HG03139 (cell line): Measurements from ENCODE around the gene POLR3B.
A peak's percentile ranks its signal among the peaks of the same experiment; 100 is the strongest.
"Not testable (repeated sequence)": the region's sequence is repeated elsewhere in the genome, so short reads cannot be mapped to it uniquely, and the experiment has no call there.

Experiments used
- ATAC-seq: cut with Tn5 transposase; IDR thresholded peaks from one replicate; pipeline ENCODE4 v1.9.1; 2021; ENCODE audit not compliant: unreplicated experiment

Gene POLR3B

DNA sequence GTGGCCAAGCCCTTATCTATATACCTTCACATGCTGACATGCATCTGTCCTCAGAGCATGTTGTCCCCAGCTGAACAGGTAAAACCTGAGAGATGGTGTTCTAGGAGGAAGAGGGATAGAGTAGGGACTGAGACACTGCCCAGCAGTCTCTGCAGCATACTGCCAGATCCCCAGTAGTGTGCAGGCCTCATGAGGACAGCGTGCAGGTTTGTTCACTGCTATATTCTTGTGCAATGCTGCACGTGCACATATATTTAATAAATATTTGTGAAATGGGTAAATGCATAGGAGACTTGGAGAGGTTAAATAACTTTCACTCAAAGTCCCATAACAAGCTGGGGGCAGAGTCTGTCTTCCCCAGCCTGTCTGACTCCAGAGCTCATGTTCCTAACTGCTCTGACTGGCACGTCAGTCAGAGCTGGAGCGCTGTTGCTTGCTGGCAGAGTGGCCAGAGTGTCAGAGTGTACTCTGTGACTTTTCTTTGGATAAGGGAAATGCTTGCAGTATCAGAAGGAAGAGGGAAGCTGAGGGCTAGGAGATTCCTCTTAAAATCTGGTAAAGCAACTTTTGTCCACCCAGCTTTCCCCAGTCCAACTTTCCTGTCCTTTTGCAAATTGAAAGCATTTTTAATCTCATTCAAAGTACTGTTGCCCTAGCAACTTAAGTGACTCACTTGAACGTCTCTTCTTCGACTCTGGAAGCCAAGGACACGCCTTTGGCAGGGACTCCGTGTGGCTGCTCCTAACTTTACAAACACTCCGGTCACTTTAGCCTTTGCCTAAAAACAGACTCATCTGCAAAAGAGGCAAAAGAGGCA, 14.9 kb upstream of the POLR3B start:
- ATAC-seq = no peak

DNA sequence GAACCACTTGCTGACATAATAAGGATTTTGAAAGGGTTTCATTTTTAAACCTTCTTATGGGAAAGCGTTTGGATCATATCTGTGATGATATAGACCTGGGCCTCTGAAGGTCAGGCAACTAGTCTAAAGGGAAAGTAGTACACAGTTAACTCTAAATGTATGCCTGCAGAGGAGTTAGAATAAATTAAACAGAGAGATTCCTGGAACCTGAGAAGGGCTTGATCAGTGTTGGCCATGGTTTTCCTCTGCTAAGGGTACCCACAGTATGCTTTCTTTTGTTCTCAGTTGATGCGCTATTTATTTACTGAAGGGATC, 14.4 kb upstream of the POLR3B start:
- no peak for ATAC-seq

DNA sequence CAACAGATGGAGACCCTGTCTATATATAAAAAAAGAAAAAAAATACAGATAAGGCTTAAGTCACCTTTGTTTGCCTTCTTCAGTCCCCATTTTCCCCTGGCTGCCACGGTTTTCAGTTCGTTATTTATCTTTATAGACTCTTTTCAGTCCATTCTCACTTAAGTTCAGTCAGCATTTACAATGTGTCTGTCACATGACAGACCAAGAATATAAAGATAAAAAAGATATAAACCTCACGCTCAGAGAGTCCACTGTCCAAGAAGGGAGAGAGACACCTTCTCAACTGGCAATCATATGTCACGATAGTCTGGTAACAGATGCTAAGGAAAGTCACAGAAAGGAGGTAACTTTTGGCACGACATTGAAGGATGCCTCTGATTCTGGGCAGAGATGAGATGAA, 13.4 kb upstream of the POLR3B start:
- ATAC-seq = no peak

DNA sequence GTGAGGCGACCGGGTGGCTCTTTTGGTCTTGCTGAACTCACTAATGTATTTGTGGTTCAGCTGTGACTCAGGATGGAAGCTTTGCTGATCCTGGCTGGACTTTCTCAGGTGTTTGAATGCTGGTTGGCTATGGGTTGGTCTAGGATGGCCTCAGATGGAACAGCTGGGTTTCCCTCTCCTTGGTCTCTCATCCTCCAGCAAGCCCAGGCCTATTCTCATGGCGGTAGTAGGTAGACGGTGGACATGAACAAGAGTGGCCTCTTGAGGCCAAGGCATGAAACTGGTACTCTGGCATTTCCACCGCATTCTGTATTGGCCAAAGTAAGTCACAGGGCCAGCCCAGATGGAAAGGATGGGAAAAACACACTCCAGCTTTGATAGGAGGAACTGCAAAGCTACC, 11.8 kb upstream of the POLR3B start:
- ATAC-seq = no peak

DNA sequence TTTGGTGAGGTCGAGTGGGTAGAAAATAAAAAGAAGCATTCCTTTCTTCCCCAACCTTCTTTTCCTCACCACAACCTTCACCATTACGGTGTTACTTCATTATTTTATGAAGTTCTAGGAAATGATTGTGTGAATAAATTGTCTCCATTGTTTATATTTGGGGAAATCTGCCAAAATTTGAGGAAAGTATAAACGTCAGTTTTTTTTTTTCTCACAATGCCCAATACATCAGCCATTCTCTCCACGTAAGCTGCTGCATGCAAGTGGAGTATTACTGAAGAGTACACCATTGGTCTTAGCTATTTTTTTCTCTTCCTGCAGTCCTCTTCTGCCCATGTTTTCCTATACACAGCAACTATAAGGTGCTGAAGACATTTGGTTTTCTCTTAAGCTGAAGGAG, 9.1 kb upstream of the POLR3B start:
- no peak for ATAC-seq

DNA sequence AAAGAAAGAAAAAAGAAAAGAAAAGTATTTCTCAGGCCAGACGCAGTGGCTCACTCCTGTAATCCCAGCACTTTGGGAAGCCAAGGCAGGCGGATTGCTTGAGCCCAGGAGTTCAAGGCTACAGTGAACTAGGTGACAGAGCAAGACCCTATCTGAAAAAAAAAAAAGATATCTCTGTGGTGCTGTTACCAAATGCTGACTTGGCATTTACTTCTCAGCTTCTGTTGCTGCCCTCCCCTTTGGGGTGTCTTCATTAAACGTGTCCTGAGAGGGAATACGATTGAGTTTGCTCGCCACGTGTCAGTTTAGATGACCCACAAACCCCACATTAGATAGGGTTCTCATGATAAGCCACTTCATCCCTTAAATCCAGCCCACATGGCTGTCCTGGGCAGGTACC, 4.4 kb upstream of the POLR3B start:
- no peak for ATAC-seq

DNA sequence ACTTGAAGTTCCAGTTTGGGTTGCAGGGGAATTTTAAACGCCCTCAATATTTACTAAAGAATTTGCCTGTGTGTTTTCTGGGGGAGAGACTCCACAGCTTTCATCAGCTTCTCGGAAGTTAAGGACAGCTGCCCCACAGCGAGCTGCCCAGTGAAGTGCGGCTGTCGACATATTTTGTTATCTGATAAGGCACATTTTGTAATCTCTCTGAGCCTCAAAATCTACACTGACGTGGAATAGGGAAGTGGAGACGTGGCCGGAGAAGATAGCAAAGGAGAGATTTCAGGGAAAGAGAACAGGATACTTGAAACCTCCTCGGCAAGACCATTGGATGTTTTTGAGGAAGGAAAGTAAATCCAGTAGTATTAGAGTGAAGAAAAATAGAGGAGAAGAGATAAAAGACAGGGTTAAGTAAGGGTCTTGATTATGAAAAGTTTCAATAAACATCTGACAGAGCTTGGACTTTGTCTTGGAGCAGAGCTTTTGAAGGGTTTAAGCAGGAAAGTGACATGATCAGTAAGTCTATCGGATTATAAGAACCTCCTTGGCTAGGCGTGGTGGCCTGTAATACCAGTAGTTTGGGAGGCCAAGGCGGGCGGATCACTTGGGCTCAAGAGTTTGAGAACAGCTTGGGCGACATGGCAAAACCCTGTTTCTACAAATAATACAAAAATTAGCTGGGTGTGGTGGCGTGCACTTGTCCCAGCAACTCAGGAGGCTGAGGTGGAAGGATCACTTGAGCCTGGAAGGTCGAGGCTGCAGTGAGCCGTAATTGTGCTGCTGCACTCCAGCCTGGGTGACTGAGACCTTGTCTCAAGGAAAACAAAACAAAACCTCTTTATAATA, 1.1 kb downstream of the POLR3B start:
- peak; percentile 6 for ATAC-seq

DNA sequence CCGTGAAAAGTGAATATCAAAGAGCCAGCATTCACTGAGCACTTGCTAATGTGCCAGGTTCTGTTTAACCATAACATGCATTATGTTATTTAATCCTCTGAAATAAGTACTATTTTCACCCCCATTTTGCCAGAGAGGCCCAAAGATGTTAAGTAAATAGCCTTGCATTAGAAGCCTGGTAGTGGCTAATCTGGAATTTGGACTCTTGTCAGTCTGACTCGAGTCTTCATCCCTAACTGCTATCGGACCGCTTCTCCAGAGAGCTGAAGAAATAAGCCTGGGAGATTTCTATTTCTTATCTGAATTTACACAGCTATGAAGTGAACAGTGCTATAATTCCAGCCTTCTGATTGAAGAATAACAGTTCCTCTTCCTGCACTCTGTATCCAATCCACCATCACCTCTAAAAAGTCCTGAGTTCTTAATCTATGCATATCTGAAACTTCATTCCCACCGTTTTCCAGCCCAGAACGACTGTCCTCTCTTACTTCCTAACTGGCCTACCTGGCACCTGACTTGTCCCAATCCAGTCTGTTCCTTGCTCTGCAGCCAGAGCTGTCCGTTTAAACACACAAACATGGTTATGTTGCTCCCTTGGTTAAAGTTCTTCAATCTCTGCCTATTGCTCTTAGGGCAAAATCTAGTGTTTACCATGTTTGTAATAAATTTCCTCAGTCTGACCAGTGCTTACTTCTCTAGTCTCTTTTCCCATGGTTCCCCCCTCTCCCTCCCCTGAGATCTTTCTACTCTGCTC, 2.3 kb downstream of the POLR3B start:
- ATAC-seq = no peak

DNA sequence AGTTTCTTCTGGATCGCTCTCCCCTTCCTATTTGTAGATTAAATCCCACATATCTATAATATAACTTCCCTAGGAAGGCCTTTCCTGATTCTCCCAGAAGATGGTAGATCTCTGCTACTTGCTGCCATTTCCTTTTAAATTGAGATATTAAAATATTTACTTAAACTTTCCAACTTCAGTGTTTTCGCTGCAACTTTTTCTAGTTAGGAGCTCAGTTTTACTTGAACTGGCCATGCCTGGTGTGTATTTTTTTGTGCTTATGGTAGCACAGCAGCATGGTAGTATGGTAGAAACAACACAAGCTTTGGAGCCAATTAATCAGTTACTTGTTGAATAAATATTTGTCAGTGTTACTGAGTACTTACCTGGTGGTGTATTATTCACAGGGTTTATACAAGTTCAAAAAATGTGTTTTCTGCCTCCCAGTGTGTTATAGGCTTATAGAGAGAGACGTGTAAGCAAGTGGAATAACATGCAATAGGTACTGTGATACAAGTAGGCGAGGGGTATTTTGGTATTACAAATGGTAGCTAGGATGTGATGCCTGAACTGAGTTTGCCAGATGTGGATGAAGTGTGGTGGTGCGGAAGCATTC, 2.9 kb downstream of the POLR3B start:
- ATAC-seq = no peak

DNA sequence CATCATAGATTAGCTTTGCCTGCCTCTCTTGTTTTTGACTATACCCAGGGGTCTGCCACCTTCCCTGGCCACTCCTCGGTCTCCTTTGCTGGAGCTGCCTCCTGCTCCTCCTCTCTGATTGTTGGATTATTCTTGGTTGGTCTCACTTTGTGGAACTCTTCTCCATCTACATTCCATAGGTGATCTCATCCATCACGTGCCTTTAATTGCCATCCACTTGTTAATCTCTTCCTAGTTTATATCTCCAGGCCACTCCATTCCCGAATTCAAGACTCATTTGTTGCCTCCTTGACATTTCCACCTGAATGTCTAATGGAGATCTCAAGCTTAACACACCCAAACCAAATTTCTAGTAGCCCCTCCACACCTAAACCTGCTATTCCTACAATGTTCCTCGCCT, 5.4 kb downstream of the POLR3B start:
- ATAC-seq = no peak

DNA sequence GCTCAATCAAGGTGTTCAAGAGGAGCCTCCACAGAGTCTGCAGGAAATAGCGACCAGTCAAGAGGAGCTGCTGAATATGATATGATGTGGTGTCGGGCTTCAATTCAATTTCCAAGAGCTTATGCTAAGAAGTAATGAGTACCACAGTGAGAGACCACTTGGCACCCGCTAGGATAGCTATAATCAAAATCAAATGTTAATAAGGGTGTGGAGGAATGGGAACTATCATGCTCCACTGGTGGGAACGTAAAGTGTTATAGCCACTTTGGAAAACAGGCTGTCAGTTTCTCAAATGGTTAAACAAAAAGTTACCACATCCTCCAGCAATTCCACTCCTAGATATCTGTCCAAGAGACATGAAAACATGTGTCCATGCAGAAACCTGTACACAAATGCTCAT, 6.7 kb downstream of the POLR3B start:
- no peak for ATAC-seq

DNA sequence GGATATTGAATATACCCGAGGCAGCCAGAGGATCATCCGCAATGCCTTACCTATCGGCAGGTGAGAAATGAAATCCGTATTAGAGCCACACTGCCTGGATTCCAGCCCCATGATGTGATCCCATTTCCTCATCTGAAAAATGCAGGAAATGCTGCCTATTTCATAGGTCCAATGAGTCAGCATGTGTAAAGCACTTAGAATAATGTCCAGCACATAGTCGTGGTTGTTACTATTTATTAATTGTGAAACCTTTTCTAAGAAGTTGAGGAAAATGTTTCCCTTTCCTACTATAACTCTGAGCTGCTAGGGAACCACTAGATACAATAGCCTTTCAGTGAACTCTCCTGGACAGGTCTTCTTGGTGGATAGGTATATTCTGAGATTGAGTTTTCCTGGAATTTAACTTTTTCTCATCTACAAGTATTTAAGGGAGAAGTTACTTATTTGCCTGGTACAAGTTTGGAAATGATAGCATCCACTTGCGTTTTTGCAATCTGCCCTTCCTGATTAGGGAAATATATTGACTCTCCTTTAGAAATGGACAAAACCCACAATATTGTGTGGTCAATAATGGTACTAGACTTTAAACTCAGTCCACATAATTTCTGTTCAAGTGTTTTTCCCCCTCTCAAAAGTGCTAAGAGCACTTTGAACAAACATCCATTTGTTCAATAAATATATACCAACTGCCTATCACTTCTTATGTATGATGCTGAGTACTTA, 12.2 kb downstream of the POLR3B start:
- ATAC-seq = no peak

DNA sequence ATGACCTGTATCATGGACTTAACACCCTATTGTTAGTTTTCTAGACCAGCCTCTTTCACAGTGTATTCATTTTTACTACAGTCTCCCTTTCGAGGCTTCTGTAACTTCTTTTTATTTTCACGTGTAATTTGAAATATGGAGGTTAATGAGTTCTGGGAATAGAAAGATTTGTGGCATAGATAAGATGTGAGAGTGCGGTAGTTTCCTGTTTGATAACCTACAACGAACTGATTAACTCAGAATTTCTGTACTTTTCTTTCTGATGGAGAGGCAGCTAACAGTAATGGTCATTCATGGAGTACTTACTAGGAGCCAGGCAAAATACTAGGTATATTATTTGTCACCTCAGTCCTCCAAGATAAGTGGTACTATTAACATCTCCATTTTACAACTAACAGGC, 21.2 kb downstream of the POLR3B start:
- ATAC-seq = no peak

DNA sequence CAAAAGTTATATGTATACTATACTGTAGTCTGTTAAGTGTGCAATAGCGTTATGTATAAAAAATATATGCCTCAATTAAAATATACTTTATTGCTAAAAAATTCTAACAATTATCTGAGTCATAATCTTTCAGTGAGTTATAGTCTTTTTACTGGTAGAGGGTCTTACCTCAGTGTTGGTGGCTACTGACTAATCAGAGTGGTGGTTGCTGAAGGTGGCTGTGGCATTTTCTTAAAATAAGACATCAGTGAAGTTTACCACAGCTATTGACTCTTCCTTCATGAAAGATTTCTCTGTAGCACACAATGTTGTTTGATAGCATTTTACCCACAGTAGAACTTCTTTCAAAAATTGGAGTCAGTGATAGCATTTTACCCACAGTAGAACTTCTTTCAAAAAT, 23.4 kb downstream of the POLR3B start:
- ATAC-seq = no peak

DNA sequence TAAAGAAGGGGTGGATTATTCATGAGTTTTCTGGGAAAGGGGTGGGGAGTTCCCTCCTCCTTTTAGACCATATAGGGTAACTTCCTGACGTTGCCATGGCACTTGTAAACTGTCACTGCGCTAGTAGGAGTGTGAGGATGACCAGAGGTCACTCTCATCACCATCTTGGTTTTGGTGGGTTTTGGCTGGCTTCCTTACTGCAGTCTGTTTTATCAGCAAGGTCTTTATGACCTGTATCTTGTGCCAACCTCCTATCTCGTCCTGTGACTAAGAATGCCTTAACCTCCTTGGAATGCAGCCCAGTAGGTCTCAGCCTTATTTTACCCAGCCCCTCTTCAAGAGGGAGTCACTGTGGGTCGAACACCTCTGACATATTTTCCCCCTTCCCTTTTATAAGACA, 24.3 kb downstream of the POLR3B start:
- ATAC-seq = not testable (repeated sequence)

DNA sequence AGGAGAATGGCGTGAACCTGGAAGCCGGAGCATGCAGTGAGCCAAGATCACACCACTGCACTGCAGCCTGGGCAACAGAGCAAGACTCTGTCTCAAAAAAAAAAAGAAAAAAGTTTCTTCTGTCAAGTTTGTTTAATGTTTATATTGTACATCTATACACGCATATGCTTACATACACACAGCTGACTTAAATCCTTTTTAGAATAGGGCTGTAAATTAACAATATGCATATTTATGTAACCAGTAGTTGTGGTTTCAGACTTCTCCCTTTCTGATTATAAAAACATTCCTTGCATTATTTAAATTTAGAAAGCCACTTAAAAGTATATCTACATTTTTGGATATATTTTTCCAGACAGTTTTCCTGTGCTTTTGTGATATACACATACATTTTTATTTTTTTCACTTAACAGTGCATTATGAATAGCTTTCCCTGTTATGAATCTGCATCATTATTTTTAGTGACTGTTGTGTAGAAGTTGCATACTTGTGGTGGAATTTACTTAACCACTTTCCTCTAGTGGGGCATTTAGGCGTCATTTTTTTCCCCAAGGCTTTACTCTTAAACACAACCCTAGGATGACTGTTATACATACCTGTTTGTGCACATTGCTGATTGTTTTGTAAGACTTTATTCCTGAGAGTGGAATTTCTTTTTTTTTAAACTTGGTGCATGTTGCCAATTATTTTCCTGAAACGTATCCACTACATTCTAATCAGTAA, 29.4 kb downstream of the POLR3B start:
- no peak for ATAC-seq

DNA sequence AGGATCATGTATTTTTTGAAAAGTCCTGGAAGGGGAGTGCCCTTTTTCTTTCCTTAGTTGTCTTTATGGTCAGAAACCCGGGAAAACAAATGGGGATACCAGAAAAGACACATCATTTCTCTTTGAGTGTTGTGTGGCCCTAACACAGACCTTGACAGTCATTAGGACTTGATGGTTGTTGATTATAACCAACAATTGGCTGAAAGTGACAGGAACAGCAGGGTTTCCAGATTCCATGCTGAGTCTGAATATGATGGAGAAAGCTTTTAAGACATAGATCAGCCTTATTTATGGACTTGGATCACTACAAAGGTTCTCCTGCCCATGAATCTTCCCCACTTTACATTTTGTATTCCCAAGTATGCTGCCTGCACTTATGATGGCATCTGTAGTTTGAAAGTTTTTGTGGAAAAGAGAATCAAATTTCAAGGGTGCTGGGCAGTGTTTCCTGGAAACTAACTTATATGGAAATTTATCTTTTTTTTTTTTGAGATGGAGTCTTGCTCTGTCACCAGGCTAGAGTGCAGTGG, 30.4 kb downstream of the POLR3B start:
- no peak for ATAC-seq

DNA sequence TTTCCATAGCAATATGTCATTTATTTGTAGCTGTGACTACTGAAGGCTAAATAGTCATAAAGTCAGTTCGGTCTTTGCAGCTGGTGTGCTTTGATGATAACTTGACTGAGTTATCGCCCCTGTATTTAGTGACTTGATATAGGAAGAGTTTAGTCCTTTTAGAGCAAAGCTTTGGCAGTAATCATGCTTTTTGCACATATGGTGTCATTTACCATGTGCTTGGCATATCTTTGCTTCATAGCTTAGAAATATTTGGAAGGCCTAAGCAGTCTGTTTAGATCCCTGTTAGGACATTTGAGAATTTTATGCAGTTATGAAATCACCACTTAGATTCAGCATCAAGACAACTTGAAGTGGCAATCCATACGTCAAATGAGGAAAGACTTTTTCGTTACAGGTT, 31.6 kb downstream of the POLR3B start:
- no peak for ATAC-seq

DNA sequence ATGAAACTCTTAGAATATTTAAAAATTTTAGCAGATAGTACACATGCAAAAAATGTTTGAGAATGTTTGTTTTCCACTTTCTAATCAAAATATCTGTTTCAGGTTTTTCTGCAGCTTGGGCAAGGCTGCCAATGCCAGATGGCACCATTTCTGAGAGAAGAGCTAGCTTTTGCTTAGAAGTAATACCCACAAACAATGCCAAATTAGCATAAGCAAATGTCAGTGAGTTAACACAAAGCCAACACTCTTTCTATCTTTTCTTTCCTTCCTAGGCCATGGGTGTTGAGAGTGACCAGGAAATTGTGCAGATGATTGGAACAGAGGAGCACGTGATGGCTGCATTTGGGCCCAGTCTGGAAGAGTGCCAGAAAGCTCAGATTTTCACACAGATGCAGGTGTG, 35.2 kb downstream of the POLR3B start:
- no peak for ATAC-seq

DNA sequence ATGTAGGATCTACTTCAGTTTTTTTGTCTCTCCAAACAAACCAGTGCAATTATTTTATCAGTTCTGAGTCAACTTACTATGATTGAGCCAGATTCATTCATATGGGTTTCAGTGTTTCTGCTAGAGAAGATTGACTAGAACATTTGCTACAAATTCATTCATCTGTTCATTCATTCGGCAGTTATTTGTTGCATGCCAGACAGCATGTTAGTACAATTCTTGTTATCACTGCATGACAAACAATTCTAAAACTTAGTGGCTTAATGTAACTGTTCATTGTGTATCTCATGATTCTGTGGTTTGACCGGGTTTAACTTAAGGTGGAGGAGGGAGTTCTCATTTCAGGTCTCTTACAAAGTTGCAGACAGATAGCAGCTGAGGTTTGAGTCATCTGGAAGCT, 52.3 kb downstream of the POLR3B start:
- no peak for ATAC-seq
